ENCODE data around the gene PSMA8.

GRCh38 chr18:26181343-26181826, 47.7 kb downstream of the PSMA8 start:
- no peak for TF ChIP-seq POLR2A (IDR thresholded peaks at IDR 0.05)
- no peak for TF ChIP-seq CTCF (IDR thresholded peaks at IDR 0.05)

Data from right lobe of liver (tissue), 4 donors.